ENCODE data around the gene MYBBP1A. TPM values are rescaled to one million over a fixed set of nuclear protein-coding genes. Genes with fewer than 3 reads are reported as not detected.

Gene MYBBP1A
- total RNA-seq, 1 experiment from 2014 or later = 130 TPM

DNA sequence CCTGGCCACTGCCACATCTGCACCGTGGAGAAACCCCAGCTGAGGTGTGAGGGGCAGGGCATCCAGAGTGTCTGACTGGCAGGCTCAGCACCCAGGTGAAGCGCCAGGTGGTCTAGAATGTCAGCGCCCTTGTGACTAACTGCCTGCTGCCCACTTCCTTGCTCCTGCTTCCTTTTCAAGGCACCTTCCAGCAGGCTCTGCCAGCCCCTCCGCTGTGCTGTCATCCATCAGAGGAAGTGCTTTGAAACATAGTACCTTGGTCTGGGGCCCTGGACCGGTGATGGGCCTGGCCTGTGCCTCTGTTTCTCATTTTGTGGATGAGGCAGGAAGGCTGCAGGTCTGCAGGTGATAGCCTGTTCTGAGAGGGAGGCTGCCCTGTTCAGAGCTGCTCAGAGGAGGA, 51.0 kb downstream of the MYBBP1A start:
- Histone ChIP-seq H3K27me3 (ENCODE audit: insufficient read depth, low read length) (no peaks in the 10 kb centered on the region), H3K9me3 (ENCODE audit: control insufficient read depth in 1 of 2, insufficient read depth in 1 of 2, low read depth in 1 of 2, low read length in 2 of 2) (no peaks in the 10 kb centered on the region), H4K20me1 (ENCODE audit: insufficient read depth) (no peaks in the 10 kb centered on the region), H3K9me2 (ENCODE audit: insufficient read depth) (no peaks in the 10 kb centered on the region), H3K4me3 (replicated peaks in 1 of 2; ENCODE audit: low read depth in 1 of 2, low read length in 2 of 2) (no peak overlapping the region), H3K36me3 (ENCODE audit: control insufficient read depth in 1 of 2, insufficient read depth in 2 of 2, low read length in 2 of 2) (no peaks in the 10 kb centered on the region), H3K4me1 (ENCODE audit: control insufficient read depth in 1 of 2, insufficient read depth in 2 of 2, low read length in 2 of 2) (peaks cover 4 to 30% of the 10 kb centered on the region in 2 experiments; a peak in 3 of 4 replicates), H3K4me2 (ENCODE audit: low read length) (no peak overlapping the region), H3K27ac (ENCODE audit: low read depth, low read length) (no peak overlapping the region), H2AFZ (ENCODE audit: low read depth, low read length, poor library complexity, severe bottlenecking) (no peak overlapping the region), H3K79me2 (ENCODE audit: insufficient read depth, low read length) (no peaks in the 10 kb centered on the region), H3K9ac (ENCODE audit: low read length) (no peak overlapping the region)
- no peak for ATAC-seq
- BruUV-seq (replicated peaks) = no TSS peak
- POLR2A ChIA-PET = no interaction called here
- CTCF ChIA-PET = no interaction called here
- DNase-seq (ENCODE audit: low read depth, low spot score) = no peak
- intact Hi-C loops (cut with micrococcal nuclease) = no loop called here
- RAD21 ChIA-PET (ENCODE audit: low non-redundant PET in 1 of 2, low total read pairs in 2 of 2, uncharacterized antibody in 2 of 2, unreplicated experiment in 2 of 2) = no interaction called here
- TF ChIP-seq, protein P1, sequence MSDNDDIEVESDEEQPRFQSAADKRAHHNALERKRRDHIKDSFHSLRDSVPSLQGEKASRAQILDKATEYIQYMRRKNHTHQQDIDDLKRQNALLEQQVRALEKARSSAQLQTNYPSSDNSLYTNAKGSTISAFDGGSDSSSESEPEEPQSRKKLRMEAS (IDR thresholded peaks at IDR 0.05) = no peak
- TF ChIP-seq FOSL1 (IDR thresholded peaks at IDR 0.05; ENCODE audit: low read depth) (no peak), SP1 (IDR thresholded peaks at IDR 0.05; ENCODE audit: low read depth) (no peak), EZH2 (IDR thresholded peaks at IDR 0.05) (no peak), RAD21 (IDR thresholded peaks at IDR 0.05; ENCODE audit: low read depth) (no peak), POLR2AphosphoS5 (IDR thresholded peaks at IDR 0.05; ENCODE audit: low read depth, low read length) (no peak), EGR1 (IDR thresholded peaks at IDR 0.05; ENCODE audit: low read depth) (no peak), TCF7L2 (IDR thresholded peaks at IDR 0.05; ENCODE audit: borderline replicate concordance, extremely low read depth, insufficient read depth, insufficient read length) (no peak), EZH2phosphoT487 (IDR thresholded peaks at IDR 0.05; ENCODE audit: borderline replicate concordance) (no peak), POLR2A (IDR thresholded peaks at IDR 0.05; ENCODE audit: borderline replicate concordance, extremely low read depth, insufficient read depth, insufficient read length) (no peak), JUND (IDR thresholded peaks at IDR 0.05) (no peak), CEBPB (IDR thresholded peaks at IDR 0.05; ENCODE audit: low read depth) (no peak), ZNF274 (IDR thresholded peaks at IDR 0.05; ENCODE audit: low read depth, low read length) (no peak), ZFX (IDR thresholded peaks at IDR 0.05) (no peak), CBX3 (IDR thresholded peaks at IDR 0.05; ENCODE audit: low read depth) (no peak)
- TF ChIP-seq, protein P2, sequence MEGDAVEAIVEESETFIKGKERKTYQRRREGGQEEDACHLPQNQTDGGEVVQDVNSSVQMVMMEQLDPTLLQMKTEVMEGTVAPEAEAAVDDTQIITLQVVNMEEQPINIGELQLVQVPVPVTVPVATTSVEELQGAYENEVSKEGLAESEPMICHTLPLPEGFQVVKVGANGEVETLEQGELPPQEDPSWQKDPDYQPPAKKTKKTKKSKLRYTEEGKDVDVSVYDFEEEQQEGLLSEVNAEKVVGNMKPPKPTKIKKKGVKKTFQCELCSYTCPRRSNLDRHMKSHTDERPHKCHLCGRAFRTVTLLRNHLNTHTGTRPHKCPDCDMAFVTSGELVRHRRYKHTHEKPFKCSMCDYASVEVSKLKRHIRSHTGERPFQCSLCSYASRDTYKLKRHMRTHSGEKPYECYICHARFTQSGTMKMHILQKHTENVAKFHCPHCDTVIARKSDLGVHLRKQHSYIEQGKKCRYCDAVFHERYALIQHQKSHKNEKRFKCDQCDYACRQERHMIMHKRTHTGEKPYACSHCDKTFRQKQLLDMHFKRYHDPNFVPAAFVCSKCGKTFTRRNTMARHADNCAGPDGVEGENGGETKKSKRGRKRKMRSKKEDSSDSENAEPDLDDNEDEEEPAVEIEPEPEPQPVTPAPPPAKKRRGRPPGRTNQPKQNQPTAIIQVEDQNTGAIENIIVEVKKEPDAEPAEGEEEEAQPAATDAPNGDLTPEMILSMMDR (IDR thresholded peaks at IDR 0.05 in 2 of 3, conservative IDR thresholded peaks at IDR 0.05 in 1 of 3; ENCODE audit: borderline replicate concordance in 1 of 3, insufficient read depth in 1 of 3, low read depth in 2 of 3, low read length in 2 of 3) = no peak
- TF ChIP-seq, protein P3, sequence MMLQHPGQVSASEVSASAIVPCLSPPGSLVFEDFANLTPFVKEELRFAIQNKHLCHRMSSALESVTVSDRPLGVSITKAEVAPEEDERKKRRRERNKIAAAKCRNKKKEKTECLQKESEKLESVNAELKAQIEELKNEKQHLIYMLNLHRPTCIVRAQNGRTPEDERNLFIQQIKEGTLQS (IDR thresholded peaks at IDR 0.05) = no peak
- TF ChIP-seq, protein P4, sequence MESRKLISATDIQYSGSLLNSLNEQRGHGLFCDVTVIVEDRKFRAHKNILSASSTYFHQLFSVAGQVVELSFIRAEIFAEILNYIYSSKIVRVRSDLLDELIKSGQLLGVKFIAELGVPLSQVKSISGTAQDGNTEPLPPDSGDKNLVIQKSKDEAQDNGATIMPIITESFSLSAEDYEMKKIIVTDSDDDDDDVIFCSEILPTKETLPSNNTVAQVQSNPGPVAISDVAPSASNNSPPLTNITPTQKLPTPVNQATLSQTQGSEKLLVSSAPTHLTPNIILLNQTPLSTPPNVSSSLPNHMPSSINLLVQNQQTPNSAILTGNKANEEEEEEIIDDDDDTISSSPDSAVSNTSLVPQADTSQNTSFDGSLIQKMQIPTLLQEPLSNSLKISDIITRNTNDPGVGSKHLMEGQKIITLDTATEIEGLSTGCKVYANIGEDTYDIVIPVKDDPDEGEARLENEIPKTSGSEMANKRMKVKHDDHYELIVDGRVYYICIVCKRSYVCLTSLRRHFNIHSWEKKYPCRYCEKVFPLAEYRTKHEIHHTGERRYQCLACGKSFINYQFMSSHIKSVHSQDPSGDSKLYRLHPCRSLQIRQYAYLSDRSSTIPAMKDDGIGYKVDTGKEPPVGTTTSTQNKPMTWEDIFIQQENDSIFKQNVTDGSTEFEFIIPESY (IDR thresholded peaks at IDR 0.05; ENCODE audit: extremely low read depth, insufficient replicate concordance, low read length) = no peak
